HG03175 (cell line): ENCODE data around the gene NME5.
"Not testable (repeated sequence)": the region's sequence is repeated elsewhere in the genome, so short reads cannot be mapped to it uniquely, and the experiment has no call there.

ENCODE experiments used
- ATAC-seq: cut with Tn5 transposase; IDR thresholded peaks from one replicate; pipeline ENCODE4 v1.9.1; 2021; ENCODE audit warnings: mild to moderate bottlenecking, moderate library complexity; ENCODE audit not compliant: unreplicated experiment

The NME5 gene

GRCh38 chr5:138138949-138139780 lies at the start of gene NME5:
TSS of gene NME5 (minus strand) at chr5:138139428. CDS start at chr5:138138780, 648 bp downstream.
- ATAC-seq = no peak

- ATAC-seq = no peak
Observed at GRCh38 chr5:138188626-138189025, 49.4 kb upstream of the NME5 start.

GRCh38 chr5:138186002-138186447 lies 46.8 kb upstream of the NME5 start:
- no peak for ATAC-seq

- no peak for ATAC-seq
Observed at GRCh38 chr5:138182808-138183207, 43.6 kb upstream of the NME5 start.

GRCh38 chr5:138180841-138181240 lies 41.6 kb upstream of the NME5 start:
- no peak for ATAC-seq

GRCh38 chr5:138180183-138180782 lies 41.1 kb upstream of the NME5 start:
- no peak for ATAC-seq

GRCh38 chr5:138179277-138179857 lies 40.1 kb upstream of the NME5 start:
- ATAC-seq = no peak

- peak; percentile 83 for ATAC-seq
Observed at GRCh38 chr5:138178516-138179276, 39.5 kb upstream of the NME5 start, which contains the start of the genes BRD8 and KIF20A. TSS of gene BRD8 (minus strand) at chr5:138178630. CDS start at chr5:138178614, 16 bp downstream. TSS of gene KIF20A (plus strand) at chr5:138179112. CDS start at chr5:138179681, 569 bp downstream.

GRCh38 chr5:138177941-138178515 lies 38.8 kb upstream of the NME5 start:
- no peak for ATAC-seq

GRCh38 chr5:138170299-138170698 lies 31.1 kb upstream of the NME5 start:
- no peak for ATAC-seq

- ATAC-seq = no peak
Observed at GRCh38 chr5:138169124-138169523, 29.9 kb upstream of the NME5 start.

- ATAC-seq = no peak
Observed at GRCh38 chr5:138163721-138164120, 24.5 kb upstream of the NME5 start.

- no peak for ATAC-seq
Observed at GRCh38 chr5:138160706-138161105, 21.5 kb upstream of the NME5 start.

GRCh38 chr5:138159666-138160065 lies 20.4 kb upstream of the NME5 start:
- no peak for ATAC-seq

GRCh38 chr5:138157626-138158025 lies 18.4 kb upstream of the NME5 start:
- no peak for ATAC-seq

GRCh38 chr5:138155977-138156376 lies 16.7 kb upstream of the NME5 start:
- not testable (repeated sequence) for ATAC-seq

- no peak for ATAC-seq
Observed at GRCh38 chr5:138149530-138149929, 10.3 kb upstream of the NME5 start.

GRCh38 chr5:138148811-138149210 lies 9.6 kb upstream of the NME5 start:
- ATAC-seq = no peak

GRCh38 chr5:138143578-138143977 lies 4.3 kb upstream of the NME5 start:
- ATAC-seq = not testable (repeated sequence)

- ATAC-seq = no peak
Observed at GRCh38 chr5:138141734-138142133, 2.5 kb upstream of the NME5 start.

- no peak for ATAC-seq
Observed at GRCh38 chr5:138140268-138140667, 1.0 kb upstream of the NME5 start.
